Lung (tissue), 12 donors: ENCODE data around the gene ING1. TPM values are rescaled to one million over a fixed set of nuclear protein-coding genes. Genes with fewer than 3 reads are reported as not detected.

Experiments
- ATAC-seq: fragments of 200-7000 bp; cut with Tn5 transposase; one replicate; pipeline ENCODE4 v1.9.1; 2020; ENCODE audit warnings: moderate number of reproducible peaks; ENCODE audit not compliant: insufficient read depth, low FRiP score
- DNase-seq, 3 donors: peaks; one replicate each; pipeline ENCODE4 v3.0.0-alpha.2; 2013 to 2017
- H3K27ac ChIP-seq, 2 donors: one replicate each; pipeline ENCODE4 v1.5.1; 2013; ENCODE audit warnings: mild to moderate bottlenecking in 2 of 2, moderate library complexity in 2 of 2, control low read depth in 1 of 2, inconsistent platforms in 1 of 2, low read depth in 1 of 2, low read length in 1 of 2
- H3K27me3 ChIP-seq, 3 donors: one replicate each; pipeline ENCODE4 v1.5.1; 2013; ENCODE audit warnings: low read length in 2 of 3; ENCODE audit not compliant: control insufficient read depth in 3 of 3, insufficient read depth in 3 of 3
- H3K36me3 ChIP-seq, 4 donors: one replicate each; pipeline ENCODE4 v1.5.1; 2013; ENCODE audit warnings: low read length in 4 of 4, mild to moderate bottlenecking in 1 of 4, moderate library complexity in 1 of 4; ENCODE audit not compliant: control insufficient read depth in 4 of 4, insufficient read depth in 4 of 4
- H3K4me1 ChIP-seq, 5 donors: one replicate each; pipeline ENCODE4 v1.5.1; 2013; ENCODE audit warnings: low read length in 5 of 5, mild to moderate bottlenecking in 2 of 5, moderate library complexity in 1 of 5; ENCODE audit not compliant: control insufficient read depth in 5 of 5, insufficient read depth in 5 of 5
- H3K4me3 ChIP-seq: one replicate; pipeline ENCODE4 v1.5.1; 2013; ENCODE audit warnings: mild to moderate bottlenecking, control low read depth, moderate library complexity
- H3K9ac ChIP-seq, 2 donors: one replicate each; pipeline ENCODE4 v1.5.1; 2013; ENCODE audit warnings: low read length in 2 of 2, control low read depth in 1 of 2; ENCODE audit not compliant: insufficient read depth in 1 of 2
- H3K9me3 ChIP-seq, 4 donors: one replicate each; pipeline ENCODE4 v1.5.1; 2013; ENCODE audit warnings: low read length in 3 of 4, mild to moderate bottlenecking in 1 of 4, moderate library complexity in 1 of 4; ENCODE audit not compliant: control insufficient read depth in 4 of 4, insufficient read depth in 3 of 4
- CTCF ChIP-seq: IDR thresholded peaks from 2 replicates; pipeline ENCODE4 v1.5.1; 2012; ENCODE audit warnings: mild to moderate bottlenecking; ENCODE audit errors: control extremely low read depth, extremely low read depth
- WGBS, 2 donors: extraction: QIAGEN DNeasy Blood & Tissue Kit; methylation state at CpG; one replicate each; pipeline ENCODE4 v1.1.7; 2013; 5-methylcytosine and 5-hydroxymethylcytosine counted together
- polyA plus RNA-seq, 2 donors: library from polyadenylated mRNA; stranded (reverse); fragments of 200-250 nt; gene quantifications; one replicate each; pipeline ENCODE4 v1.2.1, GENCODE V29; 2013
- total RNA-seq, 2 donors: library from RNA; depleted of rRNA in 1 of 2; stranded (reverse); fragments of >200 nt in 1 of 2; gene quantifications; one replicate each; pipeline ENCODE4 v1.2.1, GENCODE V29; 2014 to 2021
- donor health status: control.
- donor health status: control.
- donor health status: Bipolar disorder and iron deficiency.
- donor health status: healthy.
- donor health status: DM: yes; HTN: yes; CAD: no.

ING1 gene
- total and polyA plus RNA-seq, 4 donors: 8.8 to 20.6 (median 17.1) TPM

GRCh38 chr13:110696776-110697175 lies 16.7 kb upstream of the ING1 start:
- DNase-seq: no peak
- Histone ChIP-seq H3K27ac (no peak overlapping the region), H3K36me3 (peaks cover 9 to 37% (median 20%) of the 10 kb centered on the region in 4 donors), H3K4me3 (no peak overlapping the region), H3K9ac (no peak overlapping the region), H3K4me1 (no peaks in the 10 kb centered on the region), H3K27me3 (no peaks in the 10 kb centered on the region), H3K9me3 (no peaks in the 10 kb centered on the region)
- no peak for ATAC-seq
- 89 to 90% methylated on average over 10 of the region's 10 CpGs for WGBS, 2 donors
- TF ChIP-seq CTCF: no peak

- 40 to 76% methylated on average over 4 of the region's 4 CpGs for WGBS, 2 donors
- Histone ChIP-seq H3K27me3 (no peaks in the 10 kb centered on the region), H3K4me3 (no peak overlapping the region), H3K9ac (no peak overlapping the region), H3K27ac (no peak overlapping the region), H3K4me1 (peaks cover 0 to 10% (median 4%) of the 10 kb centered on the region in 5 donors), H3K36me3 (peaks cover 9 to 36% (median 21%) of the 10 kb centered on the region in 4 donors), H3K9me3 (no peaks in the 10 kb centered on the region)
- DNase-seq (no peak), ATAC-seq (no peak)
- no peak for TF ChIP-seq CTCF
These were observed 15.7 kb upstream of the ING1 start for GRCh38 chr13:110697842-110698241.

- ATAC-seq: no peak
- peak overlapping the region in 1 of 2 donors; percentile 41 for H3K27ac ChIP-seq
- H3K9ac ChIP-seq: no peak overlapping the region
- H3K9me3 ChIP-seq: no peaks in the 10 kb centered on the region
- H3K4me1 ChIP-seq: peaks cover 0 to 14% (median 8%) of the 10 kb centered on the region in 5 donors
- no peak overlapping the region for H3K4me3 ChIP-seq
- peaks cover 9 to 37% (median 22%) of the 10 kb centered on the region in 4 donors for H3K36me3 ChIP-seq
- DNase-seq: no peak
- TF ChIP-seq CTCF: no peak
- H3K27me3 ChIP-seq: no peaks in the 10 kb centered on the region
- 86 to 87% methylated on average over 4 of the region's 4 CpGs for WGBS, 2 donors
These were observed 14.8 kb upstream of the ING1 start for GRCh38 chr13:110698689-110699088.
